Breast epithelium (tissue), 4 donors: ENCODE data around the gene RABAC1. TPM values are rescaled to one million over a fixed set of nuclear protein-coding genes. Genes with fewer than 3 reads are reported as not detected.
A peak's percentile ranks its signal among the peaks of the same experiment; 100 is the strongest.

Experiments used
- DNase-seq, 2 donors: peaks; one replicate each; pipeline ENCODE4 v3.0.0-alpha.2; 2019; ENCODE audit warnings: low spot score in 2 of 2
- H3K27ac ChIP-seq, 2 donors: fragments of 200-600 bp; sonication (generic) in 1 of 2; one replicate each; pipeline ENCODE4 v1.5.1; 2016 to 2019; ENCODE audit warnings: mild to moderate bottlenecking in 1 of 2
- H3K27me3 ChIP-seq, 2 donors: fragments of 200-600 bp; sonication (generic) in 1 of 2; one replicate each; pipeline versions ENCODE4 v1.5.1 to v1.6.0; 2017 to 2019; ENCODE audit warnings: control low read depth in 1 of 2, mild to moderate bottlenecking in 1 of 2
- H3K36me3 ChIP-seq: fragments of 200-600 bp; one replicate; pipeline ENCODE4 v1.5.1; 2019
- H3K4me1 ChIP-seq, 2 donors: fragments of 200-600 bp; sonication (generic); one replicate each; pipeline ENCODE4 v1.5.1; 2016 to 2019; ENCODE audit warnings: control low read depth in 1 of 2
- H3K4me3 ChIP-seq, 3 donors: fragments of 200-600 bp; sonication (generic); 1 replicate in 2 of 3; 2 replicates in 1 of 3; pipeline ENCODE4 v1.5.1; 2016 to 2019; ENCODE audit warnings: mild to moderate bottlenecking in 3 of 3, moderate library complexity in 2 of 3
- H3K9me3 ChIP-seq, 2 donors: fragments of 200-600 bp; sonication (generic) in 1 of 2; one replicate each; pipeline ENCODE4 v1.5.1; 2016 to 2019; ENCODE audit warnings: control low read depth in 1 of 2
- CTCF ChIP-seq, 3 donors: fragments of 450-650 bp; IDR thresholded peaks; one replicate each; pipeline ENCODE4 v1.5.1; 2016 to 2017; ENCODE audit warnings: antibody characterized with exemption in 3 of 3, mild to moderate bottlenecking in 3 of 3, moderate library complexity in 3 of 3
- POLR2A ChIP-seq: fragments of 450-650 bp; IDR thresholded peaks from one replicate; pipeline ENCODE4 v1.6.1; 2016; ENCODE audit warnings: antibody characterized with exemption, mild to moderate bottlenecking, moderate library complexity
- POLR2AphosphoS5 ChIP-seq, 3 donors: sonication (generic); formaldehyde crosslinking; IDR thresholded peaks; one replicate each; pipeline ENCODE4 v1.6.1; 2017; ENCODE audit warnings: antibody characterized with exemption in 3 of 3
- intact Hi-C: fragments of 100-400 bp; cut with DNase I; formaldehyde crosslinking; loops from one replicate; pipeline ENCODE4 v1.15.1; 2023; ENCODE audit warnings: low total_unique reads
- total RNA-seq, 3 donors: library from RNA; depleted of rRNA; stranded (reverse); fragments of >200 nt; gene quantifications; one replicate each; pipeline ENCODE4 v1.1.0, GENCODE V29; 2016

The RABAC1 gene, protein sequence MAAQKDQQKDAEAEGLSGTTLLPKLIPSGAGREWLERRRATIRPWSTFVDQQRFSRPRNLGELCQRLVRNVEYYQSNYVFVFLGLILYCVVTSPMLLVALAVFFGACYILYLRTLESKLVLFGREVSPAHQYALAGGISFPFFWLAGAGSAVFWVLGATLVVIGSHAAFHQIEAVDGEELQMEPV
- total RNA-seq = 100 to 1,000 TPM; 150 to 190 (median 153) TPM

DNA sequence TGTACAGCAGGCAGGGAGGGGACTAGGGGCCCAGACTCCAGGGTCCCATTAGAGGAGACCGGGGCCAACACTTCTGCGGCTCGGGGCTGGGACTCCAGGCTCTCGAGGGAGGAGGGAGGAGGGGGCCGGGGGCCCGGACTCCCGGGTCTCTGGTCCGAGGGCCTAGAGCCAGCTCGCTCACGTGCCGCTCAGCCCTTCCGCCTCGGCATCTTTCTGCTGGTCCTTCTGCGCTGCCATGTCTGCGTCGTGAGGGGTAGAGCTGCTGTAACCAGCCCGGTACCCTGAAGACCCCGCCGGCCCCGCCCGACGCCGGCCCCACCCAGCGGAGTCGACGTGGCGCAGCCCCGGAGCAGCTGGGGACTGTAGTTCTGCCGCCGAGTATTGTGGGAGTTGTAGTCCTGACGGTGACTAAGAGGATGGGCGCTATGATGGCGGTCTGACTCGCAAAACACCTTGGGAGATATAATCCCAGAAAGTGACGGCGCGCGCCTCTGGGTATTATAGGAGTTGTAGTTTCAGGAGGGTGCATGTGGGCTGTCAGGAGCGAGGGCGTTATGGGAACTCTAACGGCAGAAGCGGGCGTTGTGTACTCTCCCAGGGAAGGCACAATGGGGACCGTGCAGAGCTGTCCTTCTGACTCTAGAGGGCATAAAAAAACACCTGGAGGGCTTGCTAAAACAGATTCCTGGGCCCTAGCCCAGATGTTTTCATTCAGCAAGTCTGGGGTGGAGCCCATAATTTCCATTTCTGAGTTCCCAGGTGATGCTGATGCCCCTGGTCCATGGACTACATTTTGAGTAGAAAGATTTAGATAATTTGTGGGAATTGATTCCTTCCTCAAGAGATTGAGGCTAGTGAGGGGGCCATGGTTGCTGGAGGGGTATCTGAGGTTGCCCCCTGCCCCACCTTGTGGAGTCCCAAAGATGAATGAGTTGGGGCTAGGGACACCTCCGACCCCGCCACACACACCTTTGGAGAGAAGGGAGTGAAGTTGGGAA is at the start of gene RABAC1:
Gene RABAC1, minus strand, starts transcription at position 266 of the 998 bp plus-strand sequence. Its CDS starts 29 bp downstream, at position 237.
- intact Hi-C loops = loop anchor here (5.0 kb wide), 1 partner anchor 872 kb away; the partner anchor contains the start of gene CYP2A13
- H3K36me3 ChIP-seq = no peaks in the 10 kb centered on the region
- H3K27me3 ChIP-seq = no peaks in the 10 kb centered on the region
- H3K27ac ChIP-seq = peak within 1 kb of the TSS; percentile 89 to 95
- peak within 1 kb of the TSS; percentile 67 to 99 (median 78) for H3K4me3 ChIP-seq
- peaks cover 0 to 11% of the 10 kb centered on the region in 2 donors for H3K4me1 ChIP-seq
- peak; percentile 83 to 84 for DNase-seq
- TF ChIP-seq CTCF (IDR thresholded peaks at IDR 0.05) = no peak
- TF ChIP-seq POLR2AphosphoS5 (IDR thresholded peaks at IDR 0.05) = peak in 2 of 3 donors; percentile 49 to 75
- TF ChIP-seq POLR2A = peak; percentile 32
- no peaks in the 10 kb centered on the region for H3K9me3 ChIP-seq

DNA sequence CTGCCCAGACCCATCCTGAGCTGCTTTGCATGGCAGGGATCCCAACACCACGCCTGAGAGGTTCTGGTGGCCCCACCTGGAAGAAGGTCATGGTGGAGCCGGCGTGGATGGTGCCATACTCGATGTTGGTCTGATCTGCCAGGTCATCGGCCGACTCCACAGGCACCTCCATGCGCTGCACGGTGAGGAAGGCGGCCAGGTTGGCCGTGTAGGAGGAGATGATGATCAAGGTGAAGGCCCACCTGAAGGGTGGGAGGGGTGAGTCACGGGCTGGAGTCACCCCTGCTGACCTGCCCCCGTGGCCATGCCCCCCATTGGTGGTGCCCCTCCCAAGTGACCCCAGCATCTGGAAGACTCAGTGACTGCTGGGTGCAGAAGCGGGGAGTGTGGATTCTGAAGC is 47.4 kb upstream of the RABAC1 start:
- H3K9me3 ChIP-seq = no peaks in the 10 kb centered on the region
- TF ChIP-seq POLR2A (no peak), POLR2AphosphoS5 (IDR thresholded peaks at IDR 0.05) (no peak), CTCF (IDR thresholded peaks at IDR 0.05) (no peak)
- H3K27ac ChIP-seq = no peak overlapping the region
- no peaks in the 10 kb centered on the region for H3K36me3 ChIP-seq
- no peak for DNase-seq
- intact Hi-C loops = no loop called here
- peaks cover 0 to 23% of the 10 kb centered on the region in 2 donors for H3K27me3 ChIP-seq
- H3K4me1 ChIP-seq = no peaks in the 10 kb centered on the region
- H3K4me3 ChIP-seq = no peak overlapping the region

- Histone ChIP-seq H3K9me3 (no peaks in the 10 kb centered on the region), H3K36me3 (no peaks in the 10 kb centered on the region), H3K4me3 (no peak overlapping the region), H3K4me1 (no peaks in the 10 kb centered on the region), H3K27me3 (peaks cover 0 to 32% of the 10 kb centered on the region in 2 donors), H3K27ac (no peak overlapping the region)
- DNase-seq = no peak
- intact Hi-C loops = no loop called here
- TF ChIP-seq CTCF (IDR thresholded peaks at IDR 0.05) (no peak), POLR2AphosphoS5 (IDR thresholded peaks at IDR 0.05) (no peak), POLR2A (no peak)
These were observed 46.4 kb upstream of the RABAC1 start for GRCh38 chr19:42005504-42005903.

DNA sequence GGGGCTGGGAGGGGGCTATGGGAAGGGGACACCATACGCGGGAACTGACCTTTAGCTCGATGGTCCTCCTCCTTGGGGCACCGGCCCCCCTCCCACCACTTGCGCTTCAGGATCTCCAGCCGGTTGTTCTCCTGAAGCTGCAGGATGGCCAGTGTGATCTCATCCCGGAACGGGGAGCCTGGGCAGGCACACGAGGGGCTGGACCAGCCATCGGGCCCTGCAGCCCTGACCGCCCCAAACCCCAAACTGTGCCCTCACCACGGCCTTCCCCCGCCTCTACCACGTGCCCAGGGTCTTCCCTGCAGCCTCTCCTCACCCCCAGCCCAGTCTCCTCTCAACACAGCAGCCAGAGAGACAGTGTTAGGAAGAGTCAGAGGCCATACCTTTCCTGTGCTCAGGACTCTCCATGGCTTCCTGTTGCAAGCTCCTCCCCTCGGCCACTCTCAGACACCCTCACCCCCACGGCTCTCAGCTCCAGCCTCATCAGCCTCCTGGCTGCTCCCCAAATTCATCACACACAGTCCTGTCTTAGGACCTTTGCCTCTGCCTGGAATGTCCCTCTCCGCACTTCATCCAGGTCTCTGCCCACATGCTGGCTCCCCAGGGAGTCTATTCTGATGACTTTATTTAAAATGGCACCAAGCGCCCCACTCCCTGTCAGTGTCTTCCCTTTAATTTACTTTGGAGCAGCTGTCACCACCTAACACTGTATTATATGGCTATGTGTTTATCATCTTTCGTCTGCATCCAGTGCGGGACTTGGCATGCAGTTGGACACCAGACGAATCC is 44.6 kb upstream of the RABAC1 start:
- H3K27ac ChIP-seq = no peak overlapping the region
- H3K9me3 ChIP-seq = no peaks in the 10 kb centered on the region
- intact Hi-C loops = no loop called here
- H3K4me1 ChIP-seq = no peaks in the 10 kb centered on the region
- peaks cover 0 to 48% of the 10 kb centered on the region in 2 donors for H3K27me3 ChIP-seq
- no peaks in the 10 kb centered on the region for H3K36me3 ChIP-seq
- no peak overlapping the region for H3K4me3 ChIP-seq
- TF ChIP-seq POLR2A = no peak
- TF ChIP-seq CTCF (IDR thresholded peaks at IDR 0.05) = no peak
- TF ChIP-seq POLR2AphosphoS5 (IDR thresholded peaks at IDR 0.05) = no peak
- no peak for DNase-seq
